A673 (cell line): ENCODE measurements around the gene SLC39A3.

Experiments
- CTCF ChIP-seq: fragments of 300-800, 200-600 bp; sonication (generic); conservative IDR thresholded peaks from 2 replicates; pipeline ENCODE4 v1.5.1; 2017; ENCODE audit warnings: low read depth, mild to moderate bottlenecking, antibody characterized with exemption, low read length, moderate library complexity, mixed read lengths
- EZH2 ChIP-seq: fragments of 200-600 bp; sonication (generic); IDR thresholded peaks from 2 replicates; pipeline ENCODE4 v1.6.1; 2017; ENCODE audit warnings: borderline replicate concordance, low read depth, mild to moderate bottlenecking, mixed read lengths, antibody characterized with exemption, low read length; ENCODE audit not compliant: poor library complexity, severe bottlenecking

DNA sequence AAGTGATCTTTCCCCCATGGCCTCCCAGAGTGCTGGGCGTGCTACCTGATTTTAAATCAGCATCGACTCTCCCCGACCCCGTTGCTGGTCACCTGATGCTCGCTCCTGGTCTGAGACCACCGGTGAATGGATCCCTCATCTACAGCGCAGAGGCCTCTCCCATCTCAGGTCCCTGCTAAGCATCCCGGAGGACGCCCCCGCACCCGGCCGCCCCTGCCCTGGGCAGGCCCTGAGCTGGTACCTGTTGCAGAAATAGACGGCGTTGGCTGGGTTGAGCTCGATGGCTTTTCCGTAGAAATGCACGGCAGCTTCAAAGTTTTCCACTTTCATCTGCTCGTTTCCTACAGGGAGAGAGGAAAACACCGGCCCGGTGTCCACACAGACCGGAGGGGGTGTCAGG is 25.1 kb upstream of the SLC39A3 start:
- TF ChIP-seq CTCF (no peak), EZH2 (no peak)
